K562 (cell line): ENCODE measurements around the gene PIBF1. TPM values are rescaled to one million over a fixed set of nuclear protein-coding genes. Genes with fewer than 3 reads are reported as not detected.

Source experiments
- ATAC-seq: fragments of 200-7000 bp; cut with Tn5 transposase; 3 replicates; pipeline ENCODE4 v1.9.1; 2020; ENCODE audit warnings: moderate library complexity
- BruUV-seq: library from RNA; stranded (reverse); fragments of 400-500 nt; replicated peaks from 2 replicates; lab custom pipeline; 2021; lab: Mats Ljungman, UMichigan
- CTCF ChIA-PET: fragments of 300-600 bp; formaldehyde crosslinking; extraction: SDS; loops from one replicate; lab custom pipeline; 2021; ENCODE audit warnings: low intra/inter-chr PET ratio; lab: Yijun Ruan, JAX
- POLR2A ChIA-PET: fragments of 300-600, 350-650 bp; sonication (Branson Sonifier 250); formaldehyde crosslinking; extraction: SDS; loops from one replicate; lab custom pipeline; 2021; ENCODE audit warnings: antibody characterized with exemption, inconsistent platforms; lab: Yijun Ruan, JAX
- DNase-seq, 4 experiments: peaks; one replicate each; pipeline versions ENCODE4 v3.0.0 to v3.0.0-alpha.2; 2011 to 2018; ENCODE audit warnings: low spot score in 3 of 4, mixed read lengths in 3 of 4; ENCODE audit errors: extremely low read depth in 1 of 4
- FAIRE-seq: peaks from 2 replicates; lab custom pipeline; 2011; peaks lifted over from hg19 to GRCh38; lab: Jason Lieb, UNC
- H2AFZ ChIP-seq: 2 replicates; pipeline ENCODE4 v1.6.0; 2011; ENCODE audit warnings: low read depth, low read length, control low read depth, inconsistent platforms
- H3K27ac ChIP-seq: fragments of 200-600 bp; 3 replicates; pipeline ENCODE4 v1.8.0; 2011; ENCODE audit warnings: low read depth, mild to moderate bottlenecking, control low read depth, inconsistent platforms, low read length, moderate library complexity, mixed read lengths; ENCODE audit errors: extremely low read depth
- H3K27me3 ChIP-seq, 2 experiments: fragments of 300-600 bp in 1 of 2; 2 replicates in 1 of 2; 3 replicates in 1 of 2; pipeline versions ENCODE4 v1.6.0 to v1.8.0; 2011; ENCODE audit warnings: inconsistent platforms in 2 of 2, low read length in 2 of 2, mild to moderate bottlenecking in 1 of 2, mixed read lengths in 1 of 2, moderate library complexity in 1 of 2; ENCODE audit not compliant: control insufficient read depth in 2 of 2, insufficient read depth in 2 of 2
- H3K36me3 ChIP-seq: fragments of 300-600 bp; 3 replicates; pipeline ENCODE4 v1.8.0; 2011; ENCODE audit warnings: mild to moderate bottlenecking, low read length, inconsistent platforms; ENCODE audit not compliant: control insufficient read depth, insufficient read depth
- H3K4me1 ChIP-seq, 2 experiments: fragments of 200-600 bp in 1 of 2; replicated peaks in 1 of 2; 2 replicates in 1 of 2; 3 replicates in 1 of 2; pipeline versions ENCODE4 v1.5.1 to v1.8.0; 2011; ENCODE audit warnings: inconsistent platforms in 2 of 2, low read length in 2 of 2, mild to moderate bottlenecking in 1 of 2, mixed read lengths in 1 of 2, moderate library complexity in 1 of 2; ENCODE audit not compliant: control insufficient read depth in 2 of 2, insufficient read depth in 2 of 2
- H3K4me2 ChIP-seq: 2 replicates; pipeline ENCODE4 v1.6.1; 2011; ENCODE audit warnings: low read length, control low read depth, inconsistent platforms, mixed read lengths; ENCODE audit not compliant: insufficient read depth
- H3K4me3 ChIP-seq: fragments of 200-600 bp; sonication (generic), shearing (Covaris generic); 2 replicates; pipeline ENCODE4 v1.5.1; 2016; ENCODE audit warnings: control low read depth, inconsistent platforms
- H3K79me2 ChIP-seq: fragments of 200-600 bp; 3 replicates; pipeline ENCODE4 v1.8.0; 2011; ENCODE audit warnings: low read length, inconsistent platforms; ENCODE audit not compliant: control insufficient read depth, insufficient read depth
- H3K9ac ChIP-seq, 2 experiments: 2 replicates each; pipeline versions ENCODE4 v1.6.0 to v1.6.1; 2011; ENCODE audit warnings: low read depth in 2 of 2, low read length in 2 of 2, control low read depth in 1 of 2, inconsistent platforms in 1 of 2, mild to moderate bottlenecking in 1 of 2, mixed read lengths in 1 of 2; ENCODE audit not compliant: insufficient read depth in 1 of 2
- H3K9me1 ChIP-seq: one replicate; pipeline ENCODE4 v1.6.0; 2011; ENCODE audit warnings: inconsistent platforms, mild to moderate bottlenecking, low read length, moderate library complexity; ENCODE audit not compliant: control insufficient read depth, insufficient read depth
- H3K9me3 ChIP-seq: replicated peaks from 2 replicates; pipeline ENCODE4 v1.5.1; 2011; ENCODE audit warnings: low read depth, low read length, inconsistent platforms; ENCODE audit not compliant: control insufficient read depth, insufficient read depth
- H4K20me1 ChIP-seq: replicated peaks from 2 replicates; pipeline ENCODE4 v1.6.1; 2011; ENCODE audit warnings: low read length, inconsistent platforms, mixed read lengths; ENCODE audit not compliant: control insufficient read depth, insufficient read depth
- CCNT2 ChIP-seq: IDR thresholded peaks from 2 replicates; pipeline ENCODE4 v1.6.1; 2011; ENCODE audit warnings: borderline replicate concordance, low read depth, mild to moderate bottlenecking, moderate library complexity, mixed read lengths, low read length; ENCODE audit not compliant: insufficient read length; ENCODE audit errors: extremely low read depth
- CREB1 ChIP-seq, 2 experiments: sonication (generic) in 1 of 2; formaldehyde crosslinking in 1 of 2; IDR thresholded peaks; 2 replicates each; pipeline versions ENCODE4 v1.6.1 to v1.8.0; 2012 to 2022; ENCODE audit warnings: inconsistent platforms in 1 of 2, mild to moderate bottlenecking in 1 of 2, missing genetic modification reagents in 1 of 2, moderate library complexity in 1 of 2
- CTBP1 ChIP-seq: fragments of 450-650 bp; IDR thresholded peaks from 2 replicates; pipeline ENCODE4 v1.6.1; 2016; ENCODE audit warnings: borderline replicate concordance
- FOXK1 ChIP-seq: sonication (generic); formaldehyde crosslinking; IDR thresholded peaks from 2 replicates; pipeline ENCODE4 v1.8.0; 2022; ENCODE audit warnings: missing genetic modification reagents, mild to moderate bottlenecking, borderline replicate concordance
- FOXM1 ChIP-seq, 2 experiments: fragments of 450-650 bp in 1 of 2; sonication (generic) in 1 of 2; formaldehyde crosslinking in 1 of 2; IDR thresholded peaks; 2 replicates each; pipeline versions ENCODE4 v1.6.1 to v1.9.0; 2017 to 2022; ENCODE audit warnings: low read depth in 2 of 2, mild to moderate bottlenecking in 2 of 2, missing genetic modification reagents in 1 of 2, moderate library complexity in 1 of 2
- HDAC6 ChIP-seq: IDR thresholded peaks from 2 replicates; pipeline ENCODE4 v1.6.1; 2012; ENCODE audit warnings: low read depth, mild to moderate bottlenecking, control low read depth, inconsistent platforms, low read length, moderate library complexity
- MCM2 ChIP-seq: fragments of 450-650 bp; IDR thresholded peaks from 2 replicates; pipeline ENCODE4 v1.6.1; 2017; ENCODE audit warnings: low read depth, mild to moderate bottlenecking
- PHF8 ChIP-seq: fragments of 200-600 bp; sonication (generic); IDR thresholded peaks from 2 replicates; pipeline ENCODE4 v1.6.1; 2012; ENCODE audit warnings: mixed run types, mild to moderate bottlenecking, inconsistent platforms, low read length, moderate library complexity, borderline replicate concordance
- RB1 ChIP-seq: fragments of 450-650 bp; IDR thresholded peaks from 2 replicates; pipeline ENCODE4 v1.6.1; 2017; ENCODE audit warnings: low read depth, mild to moderate bottlenecking
- SAP30 ChIP-seq: fragments of 200-600 bp; sonication (generic); IDR thresholded peaks from 2 replicates; pipeline ENCODE4 v1.6.1; 2012; ENCODE audit warnings: borderline replicate concordance, low read depth, mild to moderate bottlenecking, moderate library complexity, low read length, control low read depth, inconsistent platforms; ENCODE audit not compliant: insufficient read depth, poor library complexity, severe bottlenecking
- SMC3 ChIP-seq: conservative IDR thresholded peaks from 2 replicates; pipeline ENCODE4 v1.6.1; 2011; ENCODE audit warnings: low read depth, low read length, improper control_type of control experiment; ENCODE audit not compliant: insufficient read depth
- SP2 ChIP-seq: IDR thresholded peaks from 2 replicates; pipeline ENCODE4 v1.6.1; 2011; ENCODE audit warnings: mild to moderate bottlenecking, low read depth, low read length, moderate library complexity; ENCODE audit not compliant: poor library complexity, severe bottlenecking; ENCODE audit errors: extremely low read depth
- TAF1 ChIP-seq: IDR thresholded peaks from 2 replicates; pipeline ENCODE4 v1.6.1; 2011; ENCODE audit warnings: mild to moderate bottlenecking, low read length, moderate library complexity; ENCODE audit not compliant: insufficient read depth, control insufficient read depth, severe bottlenecking; ENCODE audit errors: extremely low read depth
- TFAP4 ChIP-seq: sonication (generic); formaldehyde crosslinking; IDR thresholded peaks from 2 replicates; pipeline ENCODE4 v1.8.0; 2022; ENCODE audit warnings: missing genetic modification reagents, mild to moderate bottlenecking, moderate library complexity, borderline replicate concordance
- WGBS: fragments of 100-300 bp; shearing (Covaris generic); methylation state at CpG from one replicate; pipeline ENCODE4 v1.1.6; 2016; ENCODE audit warnings: low coverage, mixed read lengths; ENCODE audit not compliant: insufficient coverage; ENCODE audit errors: missing lambda C conversion rate; 5-methylcytosine and 5-hydroxymethylcytosine counted together
- in situ Hi-C: fragments of 300-500 bp; cut with MboI; formaldehyde crosslinking; loops from 4 replicates; pipeline ENCODE4 v1.15.0; 2018; ENCODE audit warnings: inconsistent platforms, mixed read lengths
- intact Hi-C: fragments of 100-400 bp; cut with micrococcal nuclease; formaldehyde crosslinking; loops from 2 replicates; pipeline ENCODE4 v1.14.2; 2022
- polyA plus RNA-seq, 8 experiments: library from polyadenylated mRNA; depleted of rRNA in 4 of 8; stranded (reverse) in 5 of 8; unstranded in 3 of 8; fragments of >200 nt; fragmentation: Nextera tagmentation in 2 of 8; fragmentation: Illumina TruSeq in 1 of 8; extraction: Ambion mirVana in 2 of 8; extraction: Trizol in 1 of 8; gene quantifications; 2 replicates each; pipeline versions ENCODE4 v1.2.1 to v1.2.3, GENCODE V29; 2011 to 2014; ENCODE audit warnings: inconsistent platforms in 1 of 8, missing spikeins in 1 of 8
- total RNA-seq, 7 experiments: library from RNA; depleted of rRNA in 6 of 7; stranded (reverse); fragments of >200 nt in 6 of 7; fragmentation: Illumina TruSeq in 2 of 7; extraction: Trizol in 2 of 7; gene quantifications; 2 replicates each; pipeline versions ENCODE4 v1.2.1 to v1.2.3, GENCODE V29; 2011 to 2021; ENCODE audit warnings: low replicate concordance in 1 of 7
- TF ChIP-seq, protein P1 (sequence below): fragments of 450-650 bp; IDR thresholded peaks from one replicate; pipeline ENCODE4 v1.6.1; 2018; ENCODE audit warnings: mild to moderate bottlenecking, moderate library complexity; ENCODE audit not compliant: partially characterized antibody

Gene PIBF1
- total and polyA plus RNA-seq, 9 of the 15 experiments (the other 6 are each of a cell fraction or from before 2014, with no cell fraction given) = 9.1 to 28.8 (median 14.7) TPM

- TF ChIP-seq, protein P1, sequence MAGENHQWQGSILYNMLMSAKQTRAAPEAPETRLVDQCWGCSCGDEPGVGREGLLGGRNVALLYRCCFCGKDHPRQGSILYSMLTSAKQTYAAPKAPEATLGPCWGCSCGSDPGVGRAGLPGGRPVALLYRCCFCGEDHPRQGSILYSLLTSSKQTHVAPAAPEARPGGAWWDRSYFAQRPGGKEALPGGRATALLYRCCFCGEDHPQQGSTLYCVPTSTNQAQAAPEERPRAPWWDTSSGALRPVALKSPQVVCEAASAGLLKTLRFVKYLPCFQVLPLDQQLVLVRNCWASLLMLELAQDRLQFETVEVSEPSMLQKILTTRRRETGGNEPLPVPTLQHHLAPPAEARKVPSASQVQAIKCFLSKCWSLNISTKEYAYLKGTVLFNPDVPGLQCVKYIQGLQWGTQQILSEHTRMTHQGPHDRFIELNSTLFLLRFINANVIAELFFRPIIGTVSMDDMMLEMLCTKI = no peak
- TF ChIP-seq MCM2 = no peak
Measured at GRCh38 chr13:73058432-73058735, 276.5 kb downstream of the PIBF1 start (continued).

GRCh38 chr13:73058736-73059459, 277.0 kb downstream of the PIBF1 start, which contains the start of gene KLF5:
Gene KLF5, plus strand, starts transcription at chr13:73059005. Its CDS starts 323 bp downstream, at chr13:73059328.
- Histone ChIP-seq H3K4me3 (peak within 1 kb of the TSS; percentile 45), H3K9me3 (no peaks in the 10 kb centered on the region; the same call in 1 of the 2 replicates), H3K36me3 (no peaks in the 10 kb centered on the region), H3K9ac (peak within 1 kb of the TSS; percentile 30 to 88; a peak in 3 of 4 replicates), H3K27ac (0 out of 3 replicates have a peak within 1 kb of the TSS, but pooled peaks have one; percentile 4), H2AFZ (peak within 1 kb of the TSS; percentile 87), H3K9me1 (no peaks in the 10 kb centered on the region), H3K79me2 (no peaks in the 10 kb centered on the region), H4K20me1 (no peaks in the 10 kb centered on the region), H3K27me3 (peaks cover 5 to 6% of the 10 kb centered on the region in 2 experiments; a peak in 4 of 5 replicates), H3K4me1 (peaks cover 3 to 13% of the 10 kb centered on the region in 2 experiments; a peak in 4 of 5 replicates), H3K4me2 (peak within 1 kb of the TSS; percentile 76)
- ATAC-seq (peak; percentile 100), DNase-seq (peak; percentile 89 to 98 (median 95)), FAIRE-seq (peak; percentile 70)
- ChIA-PET CTCF (interaction anchor here (0.6 kb wide), 1 partner anchor 231 kb away, joined by 3 read pairs; no protein-coding TSS in a partner anchor), POLR2A (interaction anchor here (0.6 to 0.7 kb wide), 3 partner anchors 30 to 384 kb away, joined by 3 to 4 read pairs (median 4); no protein-coding TSS in a partner anchor)
- 0% methylated on average over 5 of the region's 93 CpGs for WGBS
- no TSS peak for BruUV-seq
- intact Hi-C loops = no loop called here
- in situ Hi-C loops = no loop called here
- TF ChIP-seq CCNT2 (peak; percentile 29), TAF1 (no peak), TFAP4 (CRISPR knock-in tag) (peak; percentile 38; the same call in 1 of the 2 replicates), SMC3 (no peak), FOXK1 (0 out of 2 replicates have a peak, but pooled peaks have one; percentile 44), HDAC6 (no peak), CTBP1 (peak; percentile 55), SP2 (peak; percentile 76), PHF8 (peak; percentile 42; the same call in 1 of the 2 replicates), FOXM1 (IDR thresholded peaks at IDR 0.05; ENCODE audit: low read depth) (no peak), FOXM1 (CRISPR knock-in tag; IDR thresholded peaks at IDR 0.05; ENCODE audit: low read depth) (0 out of 2 replicates have a peak, but pooled peaks have one; percentile 51), RB1 (peak; percentile 47; the same call in 1 of the 2 replicates), CREB1 (IDR thresholded peaks at IDR 0.05) (peak; percentile 22; the same call in 1 of the 2 replicates), CREB1 (CRISPR knock-in tag; IDR thresholded peaks at IDR 0.05) (no peak; the same call in 1 of the 2 replicates), SAP30 (peak; percentile 65)
